ENCODE data around the gene SGPP2. TPM values are rescaled to one million over a fixed set of nuclear protein-coding genes. Genes with fewer than 3 reads are reported as not detected.

Gene SGPP2
- total and polyA plus RNA-seq, 4 donors, result 3.9 to 39.5 (median 23.0) TPM

DNA sequence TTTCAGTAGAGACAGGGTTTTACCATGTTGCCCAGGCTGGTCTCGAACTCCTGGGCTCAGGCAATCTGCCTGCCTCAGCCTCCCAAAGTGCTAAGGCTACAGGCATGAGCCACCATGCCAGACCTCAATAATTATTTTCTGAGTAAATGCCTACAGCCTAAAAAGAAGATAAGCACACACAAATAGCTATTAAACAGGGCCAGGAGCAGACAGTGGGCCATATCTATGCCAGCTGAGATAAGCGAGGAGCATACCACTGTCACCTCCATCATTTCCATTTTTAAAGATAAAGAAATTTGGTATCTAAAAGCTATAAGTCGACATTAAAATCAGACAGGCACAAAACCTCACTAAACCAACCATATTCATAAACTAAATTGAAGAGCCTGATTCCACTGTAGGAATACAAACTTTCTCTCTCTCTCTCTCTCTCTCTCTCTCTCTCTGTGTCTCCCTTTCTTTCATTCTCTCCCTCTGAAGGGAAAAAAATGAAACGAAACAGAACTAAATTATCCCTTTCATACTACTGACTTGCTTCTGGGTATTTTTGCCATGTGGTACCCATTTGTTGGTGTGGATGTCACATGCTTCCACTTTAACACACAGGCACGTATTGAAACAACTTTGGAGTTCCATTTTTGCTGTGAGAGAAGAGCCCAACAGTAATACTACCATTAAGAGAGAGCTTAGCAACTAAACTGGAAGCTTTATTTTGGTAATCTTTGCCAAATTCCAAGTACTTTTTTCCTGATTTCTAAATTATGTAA lies 180.6 kb downstream of the SGPP2 start:
- TF ChIP-seq, protein P1, sequence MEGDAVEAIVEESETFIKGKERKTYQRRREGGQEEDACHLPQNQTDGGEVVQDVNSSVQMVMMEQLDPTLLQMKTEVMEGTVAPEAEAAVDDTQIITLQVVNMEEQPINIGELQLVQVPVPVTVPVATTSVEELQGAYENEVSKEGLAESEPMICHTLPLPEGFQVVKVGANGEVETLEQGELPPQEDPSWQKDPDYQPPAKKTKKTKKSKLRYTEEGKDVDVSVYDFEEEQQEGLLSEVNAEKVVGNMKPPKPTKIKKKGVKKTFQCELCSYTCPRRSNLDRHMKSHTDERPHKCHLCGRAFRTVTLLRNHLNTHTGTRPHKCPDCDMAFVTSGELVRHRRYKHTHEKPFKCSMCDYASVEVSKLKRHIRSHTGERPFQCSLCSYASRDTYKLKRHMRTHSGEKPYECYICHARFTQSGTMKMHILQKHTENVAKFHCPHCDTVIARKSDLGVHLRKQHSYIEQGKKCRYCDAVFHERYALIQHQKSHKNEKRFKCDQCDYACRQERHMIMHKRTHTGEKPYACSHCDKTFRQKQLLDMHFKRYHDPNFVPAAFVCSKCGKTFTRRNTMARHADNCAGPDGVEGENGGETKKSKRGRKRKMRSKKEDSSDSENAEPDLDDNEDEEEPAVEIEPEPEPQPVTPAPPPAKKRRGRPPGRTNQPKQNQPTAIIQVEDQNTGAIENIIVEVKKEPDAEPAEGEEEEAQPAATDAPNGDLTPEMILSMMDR (IDR thresholded peaks at IDR 0.05; ENCODE audit: control extremely low read depth, extremely low read depth), result no peak
- ATAC-seq (ENCODE audit: insufficient read depth, low FRiP score) (no peak), DNase-seq (no peak)
- H3K36me3 ChIP-seq (ENCODE audit: control insufficient read depth in 4 of 4, insufficient read depth in 4 of 4, low read length in 4 of 4), result peaks cover 0 to 2% (median under 1%) of the 10 kb centered on the region in 4 donors
- H3K9ac ChIP-seq (ENCODE audit: insufficient read depth in 1 of 2, low read length in 2 of 2), result no peak overlapping the region
- H3K4me3 ChIP-seq, result no peak overlapping the region
- WGBS, 2 donors, result 90 to 96% methylated on average over 5 of the region's 5 CpGs
- H3K4me1 ChIP-seq (ENCODE audit: control insufficient read depth in 5 of 5, insufficient read depth in 5 of 5, low read length in 5 of 5), result peaks cover 0 to 1% (median 0%) of the 10 kb centered on the region in 5 donors
- no peak overlapping the region for H3K27ac ChIP-seq (ENCODE audit: low read depth in 1 of 2, low read length in 1 of 2)
- H3K9me3 ChIP-seq (ENCODE audit: control insufficient read depth in 4 of 4, insufficient read depth in 3 of 4, low read length in 3 of 4), result no peaks in the 10 kb centered on the region
- no peaks in the 10 kb centered on the region for H3K27me3 ChIP-seq (ENCODE audit: control insufficient read depth in 3 of 3, insufficient read depth in 3 of 3, low read length in 2 of 3)

DNA sequence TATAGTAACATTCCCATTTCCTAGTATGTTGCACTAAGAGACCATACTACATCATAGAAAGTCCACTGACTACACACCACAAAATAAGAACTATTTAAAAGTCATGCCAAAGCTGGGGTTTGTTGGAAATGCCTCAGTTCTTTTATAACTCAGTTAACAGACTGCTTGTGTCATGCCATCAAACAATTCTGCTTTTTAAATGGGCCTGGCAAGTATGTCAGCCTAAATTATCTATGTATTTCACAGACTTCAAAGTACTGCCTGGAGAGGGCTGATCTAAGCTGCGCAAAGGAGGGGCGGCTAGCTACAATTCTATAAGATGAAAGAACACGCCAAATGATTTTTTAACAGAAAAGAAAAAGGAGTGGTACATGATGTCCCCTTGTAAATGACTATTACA lies 182.0 kb downstream of the SGPP2 start:
- 98 to 99% methylated on average over 3 of the region's 3 CpGs for WGBS, 2 donors
- no peak for ATAC-seq (ENCODE audit: insufficient read depth, low FRiP score)
- Histone ChIP-seq H3K4me3 (no peak overlapping the region), H3K9me3 (ENCODE audit: control insufficient read depth in 4 of 4, insufficient read depth in 3 of 4, low read length in 3 of 4) (no peaks in the 10 kb centered on the region), H3K27ac (ENCODE audit: low read depth in 1 of 2, low read length in 1 of 2) (no peak overlapping the region), H3K4me1 (ENCODE audit: control insufficient read depth in 5 of 5, insufficient read depth in 5 of 5, low read length in 5 of 5) (peaks cover 0 to 1% (median 0%) of the 10 kb centered on the region in 5 donors), H3K27me3 (ENCODE audit: control insufficient read depth in 3 of 3, insufficient read depth in 3 of 3, low read length in 2 of 3) (no peaks in the 10 kb centered on the region), H3K9ac (ENCODE audit: insufficient read depth in 1 of 2, low read length in 2 of 2) (no peak overlapping the region), H3K36me3 (ENCODE audit: control insufficient read depth in 4 of 4, insufficient read depth in 4 of 4, low read length in 4 of 4) (peaks cover 0 to 4% (median 2%) of the 10 kb centered on the region in 4 donors)
- TF ChIP-seq, protein P1 (IDR thresholded peaks at IDR 0.05; ENCODE audit: control extremely low read depth, extremely low read depth), result no peak
- no peak for DNase-seq

DNA sequence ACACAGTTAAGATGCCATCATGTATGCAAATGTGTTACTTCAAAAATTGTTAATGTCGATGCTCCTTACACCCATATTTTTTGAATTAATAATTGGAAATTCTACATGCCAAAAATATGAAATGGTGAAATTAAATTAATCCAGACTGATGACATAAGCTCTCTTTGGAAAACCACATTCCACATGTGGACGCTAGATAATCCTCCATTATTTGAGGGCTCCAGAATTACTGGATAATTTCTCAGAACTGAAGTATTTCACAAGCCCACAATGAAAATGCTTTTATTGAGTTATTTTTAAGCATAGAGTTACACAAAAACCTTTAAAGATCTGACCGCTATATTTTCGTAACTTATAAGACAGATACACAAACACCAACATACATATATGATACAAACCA lies 183.7 kb downstream of the SGPP2 start:
- DNase-seq, result no peak
- H3K36me3 ChIP-seq (ENCODE audit: control insufficient read depth in 4 of 4, insufficient read depth in 4 of 4, low read length in 4 of 4), result peaks cover 7 to 12% (median 10%) of the 10 kb centered on the region in 4 donors
- no peaks in the 10 kb centered on the region for H3K9me3 ChIP-seq (ENCODE audit: control insufficient read depth in 4 of 4, insufficient read depth in 3 of 4, low read length in 3 of 4)
- no peak for ATAC-seq (ENCODE audit: insufficient read depth, low FRiP score)
- H3K27ac ChIP-seq (ENCODE audit: low read depth in 1 of 2, low read length in 1 of 2), result no peak overlapping the region
- H3K27me3 ChIP-seq (ENCODE audit: control insufficient read depth in 3 of 3, insufficient read depth in 3 of 3, low read length in 2 of 3), result no peaks in the 10 kb centered on the region
- 71 to 72% methylated on average over 4 of the region's 4 CpGs for WGBS, 2 donors
- H3K9ac ChIP-seq (ENCODE audit: insufficient read depth in 1 of 2, low read length in 2 of 2), result no peak overlapping the region
- H3K4me3 ChIP-seq, result no peak overlapping the region
- TF ChIP-seq, protein P1 (IDR thresholded peaks at IDR 0.05; ENCODE audit: control extremely low read depth, extremely low read depth), result no peak
- H3K4me1 ChIP-seq (ENCODE audit: control insufficient read depth in 5 of 5, insufficient read depth in 5 of 5, low read length in 5 of 5), result no peaks in the 10 kb centered on the region

All from lung (tissue), 12 donors.